Liver (tissue), 3 donors: ENCODE measurements around the gene XCR1.

Source experiments
- CTCF ChIP-seq: fragments of 150-350 bp; IDR thresholded peaks from 2 replicates; pipeline ENCODE4 v1.5.1; 2017; ENCODE audit warnings: improper control_type of control experiment, low read depth, low read length; ENCODE audit not compliant: missing input control
- EGR1 ChIP-seq, 2 donors: IDR thresholded peaks; 2 replicates each; pipeline ENCODE4 v1.6.1; 2016 to 2018; ENCODE audit warnings: antibody characterized with exemption in 2 of 2, low read depth in 2 of 2
- GABPA ChIP-seq, 2 donors: IDR thresholded peaks in 1 of 2; conservative IDR thresholded peaks in 1 of 2; 2 replicates each; pipeline ENCODE4 v1.6.1; 2016; ENCODE audit warnings: antibody characterized with exemption in 2 of 2, mild to moderate bottlenecking in 1 of 2, moderate library complexity in 1 of 2
- HNF4A ChIP-seq, 2 donors: conservative IDR thresholded peaks; 2 replicates each; pipeline ENCODE4 v1.6.1; 2016; ENCODE audit warnings: antibody characterized with exemption in 2 of 2, mild to moderate bottlenecking in 2 of 2
- HNF4G ChIP-seq: IDR thresholded peaks from 2 replicates; pipeline ENCODE4 v1.6.1; 2016; ENCODE audit warnings: antibody characterized with exemption
- JUND ChIP-seq, 2 donors: IDR thresholded peaks; 2 replicates each; pipeline ENCODE4 v1.6.1; 2016; ENCODE audit warnings: antibody characterized with exemption in 2 of 2
- MAX ChIP-seq: IDR thresholded peaks from 2 replicates; pipeline ENCODE4 v1.6.1; 2016; ENCODE audit warnings: antibody characterized with exemption
- NR2F2 ChIP-seq: IDR thresholded peaks from 2 replicates; pipeline ENCODE4 v1.6.1; 2016; ENCODE audit warnings: antibody characterized with exemption
- RAD21 ChIP-seq, 2 donors: IDR thresholded peaks; 2 replicates each; pipeline ENCODE4 v1.6.1; 2016; ENCODE audit warnings: antibody characterized with exemption in 2 of 2, mild to moderate bottlenecking in 2 of 2
- YY1 ChIP-seq: IDR thresholded peaks from 2 replicates; pipeline ENCODE4 v1.6.1; 2016; ENCODE audit warnings: antibody characterized with exemption, mild to moderate bottlenecking
- ZBTB33 ChIP-seq: IDR thresholded peaks from 2 replicates; pipeline ENCODE4 v1.6.1; 2016; ENCODE audit warnings: antibody characterized with exemption
- donor health status: healthy.
- donor health status: healthy.

GRCh38 chr3:45987368-45988291 lies 39.7 kb downstream of the XCR1 start:
- no peak for TF ChIP-seq YY1
- TF ChIP-seq CTCF: no peak
- TF ChIP-seq ZBTB33: no peak
- TF ChIP-seq RAD21 (IDR thresholded peaks at IDR 0.05): no peak
- no peak for TF ChIP-seq HNF4G
- TF ChIP-seq JUND (IDR thresholded peaks at IDR 0.05): no peak
- peak; percentile 67 for TF ChIP-seq NR2F2
- TF ChIP-seq EGR1 (IDR thresholded peaks at IDR 0.05; ENCODE audit: low read depth in 2 of 2): no peak
- TF ChIP-seq MAX: no peak
- no peak for TF ChIP-seq GABPA (IDR thresholded peaks at IDR 0.05 in 1 of 2, conservative IDR thresholded peaks at IDR 0.05 in 1 of 2)
- TF ChIP-seq HNF4A (conservative IDR thresholded peaks at IDR 0.05): no peak
